ENCODE measurements around the gene TRIP10. TPM values are rescaled to one million over a fixed set of nuclear protein-coding genes. Genes with fewer than 3 reads are reported as not detected.

The TRIP10 gene, protein sequence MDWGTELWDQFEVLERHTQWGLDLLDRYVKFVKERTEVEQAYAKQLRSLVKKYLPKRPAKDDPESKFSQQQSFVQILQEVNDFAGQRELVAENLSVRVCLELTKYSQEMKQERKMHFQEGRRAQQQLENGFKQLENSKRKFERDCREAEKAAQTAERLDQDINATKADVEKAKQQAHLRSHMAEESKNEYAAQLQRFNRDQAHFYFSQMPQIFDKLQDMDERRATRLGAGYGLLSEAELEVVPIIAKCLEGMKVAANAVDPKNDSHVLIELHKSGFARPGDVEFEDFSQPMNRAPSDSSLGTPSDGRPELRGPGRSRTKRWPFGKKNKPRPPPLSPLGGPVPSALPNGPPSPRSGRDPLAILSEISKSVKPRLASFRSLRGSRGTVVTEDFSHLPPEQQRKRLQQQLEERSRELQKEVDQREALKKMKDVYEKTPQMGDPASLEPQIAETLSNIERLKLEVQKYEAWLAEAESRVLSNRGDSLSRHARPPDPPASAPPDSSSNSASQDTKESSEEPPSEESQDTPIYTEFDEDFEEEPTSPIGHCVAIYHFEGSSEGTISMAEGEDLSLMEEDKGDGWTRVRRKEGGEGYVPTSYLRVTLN
- 46.0 and 48.2 TPM in 2 replicates for total RNA-seq
- long read RNA-seq, transcript TRIP10-202 (14 exons, 2,035 nt) = major isoform, 5 of 9 reads
- long read RNA-seq, partial matches to known transcripts = 4 of 9 reads
- long read RNA-seq, other reads (novel, unspliced or antisense) = 0 of 9 reads

DNA sequence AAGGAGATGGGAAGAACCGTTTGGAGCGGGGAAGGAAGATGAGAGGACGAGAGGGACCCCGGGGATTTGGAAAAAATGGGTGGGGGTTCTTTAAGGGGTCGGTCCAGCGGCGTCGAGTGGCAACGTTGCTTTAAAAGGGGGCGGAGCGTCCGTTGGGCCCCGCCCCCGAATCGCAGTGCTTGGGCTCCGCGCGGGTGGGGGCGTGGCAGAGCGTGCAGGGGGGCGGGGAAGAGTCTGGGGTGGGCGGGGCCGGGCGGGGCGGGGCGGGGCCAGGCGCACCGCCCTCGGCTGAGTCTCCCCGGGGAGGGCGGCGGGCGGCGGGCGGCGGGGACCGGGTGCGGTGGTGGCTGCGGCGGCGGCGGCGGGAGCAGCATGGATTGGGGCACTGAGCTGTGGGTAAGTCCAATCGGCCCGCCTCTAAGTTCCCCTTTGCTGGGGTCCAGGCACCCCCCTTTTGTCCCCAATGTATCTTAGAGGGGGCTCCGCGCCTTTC lies at the start of gene TRIP10:
TSS of gene TRIP10 (plus strand) at position 291 of the 493 bp plus-strand sequence. CDS start at position 373, 82 bp downstream.
- no peaks in the 10 kb centered on the region for H3K9me3 Mint-ChIP-seq (ENCODE audit: low read depth)
- peaks cover 13% of the 10 kb centered on the region for H3K36me3 Mint-ChIP-seq (ENCODE audit: insufficient read depth)
- peak; percentile 62 for DNase-seq (ENCODE audit: low spot score, unreplicated experiment)
- H3K4me3 Mint-ChIP-seq (ENCODE audit: low read depth) = peak within 1 kb of the TSS; percentile 91
- peaks cover 30% of the 10 kb centered on the region for H3K4me1 Mint-ChIP-seq (ENCODE audit: low read depth)
- peak within 1 kb of the TSS; percentile 90 for H3K27ac Mint-ChIP-seq
- H3K27me3 Mint-ChIP-seq = no peaks in the 10 kb centered on the region
- TF ChIP-seq, protein P1, sequence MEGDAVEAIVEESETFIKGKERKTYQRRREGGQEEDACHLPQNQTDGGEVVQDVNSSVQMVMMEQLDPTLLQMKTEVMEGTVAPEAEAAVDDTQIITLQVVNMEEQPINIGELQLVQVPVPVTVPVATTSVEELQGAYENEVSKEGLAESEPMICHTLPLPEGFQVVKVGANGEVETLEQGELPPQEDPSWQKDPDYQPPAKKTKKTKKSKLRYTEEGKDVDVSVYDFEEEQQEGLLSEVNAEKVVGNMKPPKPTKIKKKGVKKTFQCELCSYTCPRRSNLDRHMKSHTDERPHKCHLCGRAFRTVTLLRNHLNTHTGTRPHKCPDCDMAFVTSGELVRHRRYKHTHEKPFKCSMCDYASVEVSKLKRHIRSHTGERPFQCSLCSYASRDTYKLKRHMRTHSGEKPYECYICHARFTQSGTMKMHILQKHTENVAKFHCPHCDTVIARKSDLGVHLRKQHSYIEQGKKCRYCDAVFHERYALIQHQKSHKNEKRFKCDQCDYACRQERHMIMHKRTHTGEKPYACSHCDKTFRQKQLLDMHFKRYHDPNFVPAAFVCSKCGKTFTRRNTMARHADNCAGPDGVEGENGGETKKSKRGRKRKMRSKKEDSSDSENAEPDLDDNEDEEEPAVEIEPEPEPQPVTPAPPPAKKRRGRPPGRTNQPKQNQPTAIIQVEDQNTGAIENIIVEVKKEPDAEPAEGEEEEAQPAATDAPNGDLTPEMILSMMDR (IDR thresholded peaks at IDR 0.05; ENCODE audit: unreplicated experiment) = no peak

DNA sequence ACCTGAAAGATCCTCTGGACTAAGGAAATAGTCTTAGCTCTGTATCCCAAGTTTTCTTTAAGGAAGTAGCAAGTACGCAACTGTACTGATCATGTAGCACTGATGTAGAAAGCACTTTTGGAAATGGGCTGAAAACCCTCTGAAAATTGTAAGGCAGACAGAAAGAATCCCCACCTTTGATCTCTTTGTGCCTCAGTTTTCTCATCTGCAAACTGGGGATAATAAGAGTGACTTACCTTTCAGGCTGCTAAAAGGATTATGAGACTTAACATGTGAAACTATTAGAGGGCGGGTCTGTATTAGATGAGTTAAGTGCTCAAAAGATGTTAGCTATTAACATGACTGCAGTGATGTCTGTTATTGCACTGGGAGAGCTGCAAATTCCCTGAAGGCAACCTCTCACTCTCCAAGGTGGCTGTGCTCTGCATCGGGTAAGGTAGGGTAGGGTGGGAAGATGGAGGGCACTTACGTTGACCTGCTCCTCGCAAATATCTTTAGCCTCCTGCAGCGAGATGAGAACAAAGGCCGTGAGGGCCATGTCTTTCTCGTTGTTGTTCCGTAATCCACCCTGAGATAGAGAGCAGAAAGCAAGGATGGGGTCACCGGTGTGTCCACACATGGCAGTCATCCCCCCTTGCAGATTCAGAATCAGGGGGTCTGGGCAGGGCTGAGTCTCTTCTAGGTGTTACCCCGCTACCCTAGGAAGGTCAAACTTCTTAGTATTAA lies 49.2 kb upstream of the TRIP10 start:
- peaks cover 3% of the 10 kb centered on the region for H3K27me3 Mint-ChIP-seq

DNA sequence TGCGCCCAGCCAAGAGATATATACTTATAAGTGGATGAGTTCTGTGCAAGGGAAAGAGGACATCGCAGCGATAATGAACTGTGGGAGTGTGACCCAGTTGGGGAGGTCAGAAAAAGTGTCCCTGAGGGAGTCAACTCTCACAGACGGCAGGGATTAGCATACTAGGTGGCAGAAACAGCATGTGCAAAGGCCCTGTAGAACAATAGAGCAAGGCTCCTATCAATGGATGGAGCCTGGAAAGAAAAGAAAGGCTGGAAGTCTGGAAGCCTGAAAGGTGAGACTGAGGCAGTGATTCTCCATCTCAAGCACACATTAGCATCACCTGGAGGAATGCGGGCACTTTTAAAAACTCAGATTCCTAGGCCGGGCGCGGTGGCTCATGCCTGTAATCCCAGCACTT lies 48.1 kb upstream of the TRIP10 start:
- Mint-ChIP-seq H3K4me3 (ENCODE audit: low read depth) (no peak overlapping the region), H3K27me3 (peaks cover 2% of the 10 kb centered on the region), H3K4me1 (ENCODE audit: low read depth) (no peaks in the 10 kb centered on the region), H3K9me3 (ENCODE audit: low read depth) (no peaks in the 10 kb centered on the region), H3K36me3 (ENCODE audit: insufficient read depth) (no peaks in the 10 kb centered on the region), H3K27ac (no peak overlapping the region)
- DNase-seq (ENCODE audit: low spot score, unreplicated experiment) = no peak
- TF ChIP-seq, protein P1 (IDR thresholded peaks at IDR 0.05; ENCODE audit: unreplicated experiment) = no peak

More for the DNA sequence above, 49.2 kb upstream of the TRIP10 start:
- TF ChIP-seq, protein P1 (IDR thresholded peaks at IDR 0.05; ENCODE audit: unreplicated experiment) = no peak
- H3K36me3 Mint-ChIP-seq (ENCODE audit: insufficient read depth) = no peaks in the 10 kb centered on the region
- H3K4me3 Mint-ChIP-seq (ENCODE audit: low read depth) = no peak overlapping the region
- no peak overlapping the region for H3K27ac Mint-ChIP-seq
- no peaks in the 10 kb centered on the region for H3K4me1 Mint-ChIP-seq (ENCODE audit: low read depth)
- DNase-seq (ENCODE audit: low spot score, unreplicated experiment) = no peak
- no peaks in the 10 kb centered on the region for H3K9me3 Mint-ChIP-seq (ENCODE audit: low read depth)

DNA sequence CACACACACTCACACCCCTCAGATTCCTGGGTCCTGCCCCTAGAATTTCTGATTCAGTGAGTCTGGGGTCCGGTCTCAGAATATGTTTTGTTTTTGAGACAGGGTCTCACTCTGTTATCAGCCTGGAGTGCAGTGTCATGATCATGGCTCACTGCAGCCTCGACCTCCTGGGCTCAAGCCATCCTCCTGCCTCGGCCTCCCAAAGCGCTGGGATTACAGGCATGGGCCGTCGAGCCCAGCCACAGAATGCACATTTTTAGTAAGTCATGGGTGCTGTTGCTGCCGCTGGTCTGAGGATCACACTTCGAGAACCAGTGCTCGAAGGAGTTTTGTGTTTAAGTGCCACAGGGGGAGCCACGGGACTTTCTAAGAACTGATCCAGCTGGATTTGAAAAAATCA lies 47.5 kb upstream of the TRIP10 start:
- no peak for DNase-seq (ENCODE audit: low spot score, unreplicated experiment)
- Mint-ChIP-seq H3K27me3 (no peaks in the 10 kb centered on the region), H3K36me3 (ENCODE audit: insufficient read depth) (no peaks in the 10 kb centered on the region), H3K4me3 (ENCODE audit: low read depth) (no peak overlapping the region), H3K4me1 (ENCODE audit: low read depth) (no peaks in the 10 kb centered on the region), H3K27ac (no peak overlapping the region), H3K9me3 (ENCODE audit: low read depth) (no peaks in the 10 kb centered on the region)
- TF ChIP-seq, protein P1 (IDR thresholded peaks at IDR 0.05; ENCODE audit: unreplicated experiment) = no peak

DNA sequence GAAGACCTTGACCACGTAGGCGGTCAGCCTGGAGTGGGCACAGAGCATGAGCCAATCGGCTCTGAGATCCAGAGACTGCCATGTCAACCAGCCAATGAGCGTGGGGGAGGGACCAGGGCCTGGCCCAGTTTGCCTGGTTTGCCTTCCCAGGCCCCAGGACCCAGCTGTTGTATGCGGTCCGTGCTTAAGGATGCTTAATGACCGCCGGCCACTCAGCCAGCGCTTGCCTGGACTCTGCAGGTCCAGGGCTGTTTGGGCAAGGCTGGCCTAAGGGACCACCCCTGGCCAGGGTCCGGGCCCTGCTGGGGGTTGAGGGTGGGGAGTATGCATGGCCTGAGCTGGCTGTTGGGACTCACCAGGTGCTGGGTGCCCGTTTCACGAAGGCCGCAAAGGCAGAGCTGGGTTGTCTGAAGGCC lies 46.4 kb upstream of the TRIP10 start:
- Mint-ChIP-seq H3K36me3 (ENCODE audit: insufficient read depth) (no peaks in the 10 kb centered on the region), H3K27me3 (no peaks in the 10 kb centered on the region), H3K9me3 (ENCODE audit: low read depth) (no peaks in the 10 kb centered on the region), H3K4me3 (ENCODE audit: low read depth) (no peak overlapping the region), H3K27ac (no peak overlapping the region), H3K4me1 (ENCODE audit: low read depth) (no peaks in the 10 kb centered on the region)
- TF ChIP-seq, protein P1 (IDR thresholded peaks at IDR 0.05; ENCODE audit: unreplicated experiment) = no peak
- no peak for DNase-seq (ENCODE audit: low spot score, unreplicated experiment)
